CD14-positive monocyte (primary cell): ENCODE measurements around the gene OLIG2. TPM values are rescaled to one million over a fixed set of nuclear protein-coding genes. Genes with fewer than 3 reads are reported as not detected.

Experiments
- DNase-seq, 3 donors: peaks; one replicate each; pipeline ENCODE4 v3.0.0-alpha.2; 2011 to 2022
- H2AFZ ChIP-seq: 2 replicates; pipeline ENCODE4 v1.6.0; 2012; ENCODE audit warnings: mild to moderate bottlenecking, low read depth, low read length, inconsistent platforms; ENCODE audit not compliant: insufficient read depth, poor library complexity, severe bottlenecking
- H3K27ac ChIP-seq, 2 donors: 1 replicate in 1 of 2; 2 replicates in 1 of 2; pipeline ENCODE4 v1.5.1; 2012 to 2013; ENCODE audit warnings: low read length in 2 of 2, control low read depth in 1 of 2, inconsistent platforms in 1 of 2, low read depth in 1 of 2, mild to moderate bottlenecking in 1 of 2
- H3K27me3 ChIP-seq, 2 donors: one replicate each; pipeline versions ENCODE4 v1.6.0 to v1.6.1; 2011 to 2013; ENCODE audit warnings: low read length in 2 of 2; ENCODE audit not compliant: control insufficient read depth in 2 of 2, insufficient read depth in 2 of 2
- H3K36me3 ChIP-seq, 2 donors: replicated peaks in 1 of 2; 1 replicate in 1 of 2; 2 replicates in 1 of 2; pipeline versions ENCODE4 v1.5.1 to v1.6.1; 2012 to 2013; ENCODE audit warnings: low read length in 2 of 2, control low read depth in 1 of 2, inconsistent platforms in 1 of 2, mild to moderate bottlenecking in 1 of 2; ENCODE audit not compliant: insufficient read depth in 2 of 2, control insufficient read depth in 1 of 2
- H3K4me1 ChIP-seq, 2 donors: 1 replicate in 1 of 2; 2 replicates in 1 of 2; pipeline versions ENCODE4 v1.5.1 to v1.6.1; 2012 to 2013; ENCODE audit warnings: low read length in 2 of 2, control low read depth in 1 of 2, inconsistent platforms in 1 of 2, mild to moderate bottlenecking in 1 of 2, moderate library complexity in 1 of 2; ENCODE audit not compliant: insufficient read depth in 2 of 2, control insufficient read depth in 1 of 2
- H3K4me2 ChIP-seq: replicated peaks from 2 replicates; pipeline ENCODE3; 2012; ENCODE audit warnings: low read length, moderate library complexity, mild to moderate bottlenecking; ENCODE audit not compliant: poor library complexity, severe bottlenecking; ENCODE audit errors: extremely low read depth
- H3K4me3 ChIP-seq, 3 experiments: fragments of 200-600 bp in 1 of 3; sonication (generic) in 1 of 3; replicated peaks in 1 of 3; 1 replicate in 2 of 3; 2 replicates in 1 of 3; pipeline ENCODE4 v1.5.1; 2011 to 2013; ENCODE audit warnings: low read length in 3 of 3, mild to moderate bottlenecking in 3 of 3, control low read depth in 2 of 3, low read depth in 2 of 3, inconsistent platforms in 1 of 3, moderate library complexity in 1 of 3
- H3K79me2 ChIP-seq: 2 replicates; pipeline ENCODE4 v1.6.0; 2012; ENCODE audit warnings: mild to moderate bottlenecking, control low read depth, inconsistent platforms, low read length, moderate library complexity; ENCODE audit not compliant: insufficient read depth
- H3K9ac ChIP-seq: 2 replicates; pipeline ENCODE4 v1.6.0; 2017; ENCODE audit warnings: low read length, mild to moderate bottlenecking; ENCODE audit not compliant: insufficient read depth, poor library complexity, severe bottlenecking
- H3K9me3 ChIP-seq, 2 donors: replicated peaks in 1 of 2; 1 replicate in 1 of 2; 2 replicates in 1 of 2; pipeline versions ENCODE4 v1.5.1 to v1.6.1; 2012 to 2013; ENCODE audit warnings: low read length in 2 of 2, control low read depth in 1 of 2; ENCODE audit not compliant: control insufficient read depth in 1 of 2, insufficient read depth in 1 of 2
- H4K20me1 ChIP-seq: 2 replicates; pipeline ENCODE4 v1.6.0; 2012; ENCODE audit warnings: mild to moderate bottlenecking, low read length, control low read depth, moderate library complexity; ENCODE audit not compliant: insufficient read depth
- H3K27ac Mint-ChIP-seq, 7 donors: one replicate each; pipeline ENCODE4 v1.8.0; 2020; ENCODE audit warnings: mild to moderate bottlenecking in 7 of 7, mixed read lengths in 7 of 7, moderate library complexity in 6 of 7, inconsistent platforms in 2 of 7
- H3K27me3 Mint-ChIP-seq, 3 donors: one replicate each; pipeline ENCODE4 v1.8.0; 2021 to 2022; ENCODE audit warnings: low read depth in 3 of 3, mild to moderate bottlenecking in 3 of 3, mixed read lengths in 3 of 3, moderate library complexity in 3 of 3, inconsistent platforms in 1 of 3
- H3K36me3 Mint-ChIP-seq, 2 donors: one replicate each; pipeline ENCODE4 v1.8.0; 2020; ENCODE audit warnings: mixed read lengths in 2 of 2, inconsistent platforms in 1 of 2, mild to moderate bottlenecking in 1 of 2
- H3K4me1 Mint-ChIP-seq: one replicate; pipeline ENCODE4 v1.8.0; 2020; ENCODE audit warnings: mild to moderate bottlenecking, mixed read lengths
- H3K4me3 Mint-ChIP-seq, 2 donors: one replicate each; pipeline ENCODE4 v1.8.0; 2020; ENCODE audit warnings: mild to moderate bottlenecking in 2 of 2, mixed read lengths in 2 of 2, moderate library complexity in 1 of 2
- H3K9me3 Mint-ChIP-seq, 7 donors: one replicate each; pipeline ENCODE4 v1.8.0; 2020 to 2022; ENCODE audit warnings: mixed read lengths in 7 of 7, mild to moderate bottlenecking in 6 of 7, moderate library complexity in 6 of 7, inconsistent platforms in 2 of 7
- CTCF ChIP-seq: fragments of 200-600 bp; IDR thresholded peaks from one replicate; pipeline ENCODE4 v1.8.0; 2022; ENCODE audit warnings: antibody characterized with exemption, mild to moderate bottlenecking
- WGBS: methylation state at CpG from one replicate; pipeline ENCODE4 v1.1.5; 2013; ENCODE audit warnings: missing lambda C conversion rate; ENCODE audit not compliant: insufficient coverage; 5-methylcytosine and 5-hydroxymethylcytosine counted together
- intact Hi-C, 2 donors: fragments of 100-400 bp; cut with micrococcal nuclease; formaldehyde crosslinking; loops; one replicate each; pipeline versions ENCODE4 v1.15.0 to v1.15.1; 2023
- polyA plus RNA-seq, 3 donors: library from polyadenylated mRNA; depleted of rRNA in 1 of 3; unstranded in 2 of 3; stranded (reverse) in 1 of 3; fragments of 300-500 nt in 2 of 3; fragments of >200 nt in 1 of 3; fragmentation: Illumina TruSeq in 2 of 3; gene quantifications; 1 replicate in 2 of 3; 2 replicates in 1 of 3; pipeline ENCODE4 v1.2.3, GENCODE V29; 2012 to 2021

Gene OLIG2
- polyA plus RNA-seq, 3 donors = 0.20 TPM; not detected in 2

DNA sequence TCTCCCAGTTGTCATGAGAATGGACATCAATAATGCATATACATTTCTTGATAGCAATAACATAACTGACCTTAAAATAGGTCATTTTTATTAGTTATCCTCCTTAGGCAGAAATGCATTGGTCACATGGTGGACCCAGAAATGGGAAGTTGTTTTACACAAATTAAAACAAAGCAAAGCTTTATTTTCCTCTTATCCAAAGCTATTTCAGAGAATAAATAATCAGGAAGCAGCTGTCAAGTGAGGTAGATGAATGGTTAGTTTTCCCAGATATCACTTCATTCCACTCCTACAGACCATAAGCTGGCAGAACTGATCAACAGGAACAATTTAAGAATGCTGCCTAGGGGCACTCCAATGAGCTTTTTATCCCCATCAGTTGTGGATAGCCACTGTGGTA is 28.2 kb downstream of the OLIG2 start:
- Histone ChIP-seq H3K9me3 (no peaks in the 10 kb centered on the region), H3K9ac (no peak overlapping the region), H3K4me1 (peaks cover 51 to 56% of the 10 kb centered on the region in 2 donors), H3K4me3 (no peak overlapping the region), H3K27ac (no peak overlapping the region), H3K27me3 (no peaks in the 10 kb centered on the region), H3K4me2 (no peak overlapping the region), H2AFZ (no peak overlapping the region), H3K36me3 (no peaks in the 10 kb centered on the region), H4K20me1 (no peaks in the 10 kb centered on the region), H3K79me2 (no peaks in the 10 kb centered on the region)
- Mint-ChIP-seq H3K4me3 (no peak overlapping the region), H3K36me3 (peaks cover 5 to 8% of the 10 kb centered on the region in 2 donors), H3K27ac (peak overlapping the region in 1 of 7 donors; percentile 9), H3K4me1 (peaks cover 53% of the 10 kb centered on the region), H3K9me3 (peaks cover 0 to 5% (median 0%) of the 10 kb centered on the region in 7 donors), H3K27me3 (peaks cover 0 to 2% (median 1%) of the 10 kb centered on the region in 3 donors)
- peak in 1 of 3 donors; percentile 26 for DNase-seq
- TF ChIP-seq CTCF = no peak
- intact Hi-C loops = no loop called here

- no peaks in the 10 kb centered on the region for H4K20me1 ChIP-seq
- no peaks in the 10 kb centered on the region for H3K27me3 ChIP-seq
- WGBS = 33% methylated on average over 4 of the region's 5 CpGs
- intact Hi-C loops = no loop called here
- peaks cover 0 to 1% (median 0%) of the 10 kb centered on the region in 3 donors for H3K27me3 Mint-ChIP-seq
- H3K9ac ChIP-seq = peak overlapping the region; percentile 7
- peak overlapping the region; percentile 30 to 88 for H3K27ac ChIP-seq
- TF ChIP-seq CTCF = no peak
- peak overlapping the region in 1 of 3 experiments; percentile 44 for H3K4me3 ChIP-seq
- H3K36me3 Mint-ChIP-seq = peaks cover 7 to 8% of the 10 kb centered on the region in 2 donors
- no peaks in the 10 kb centered on the region for H3K79me2 ChIP-seq
- H2AFZ ChIP-seq = peak overlapping the region; percentile 51
- peaks cover 72 to 77% of the 10 kb centered on the region in 2 donors for H3K4me1 ChIP-seq
- DNase-seq = peak; percentile 40 to 70 (median 41)
- H3K4me1 Mint-ChIP-seq = peaks cover 74% of the 10 kb centered on the region
- H3K36me3 ChIP-seq = no peaks in the 10 kb centered on the region
- peak overlapping the region; percentile 28 to 88 for H3K4me3 Mint-ChIP-seq
- H3K4me2 ChIP-seq = peak overlapping the region; percentile 44
- H3K9me3 Mint-ChIP-seq = peaks cover 0 to 2% (median 0%) of the 10 kb centered on the region in 7 donors
- peak overlapping the region; percentile 15 to 94 (median 86) for H3K27ac Mint-ChIP-seq
- H3K9me3 ChIP-seq = no peaks in the 10 kb centered on the region
Observed at GRCh38 chr21:33055991-33056390, 30.3 kb downstream of the OLIG2 start.
